Measurements from ENCODE around the gene FOXRED2.

- TF ChIP-seq CTCF (conservative IDR thresholded peaks at IDR 0.05; ENCODE audit: low read depth in 2 of 2) (no peak), REST (IDR thresholded peaks at IDR 0.05; ENCODE audit: unreplicated experiment) (no peak), EZH2phosphoT487 (IDR thresholded peaks at IDR 0.05; ENCODE audit: unreplicated experiment) (no peak), POLR2AphosphoS5 (IDR thresholded peaks at IDR 0.05; ENCODE audit: low read depth) (no peak), EZH2 (IDR thresholded peaks at IDR 0.05; ENCODE audit: low read depth, unreplicated experiment) (no peak), CREB1 (CRISPR knock-in tag; IDR thresholded peaks at IDR 0.05; ENCODE audit: low read depth) (no peak), JUNB (IDR thresholded peaks at IDR 0.05; ENCODE audit: unreplicated experiment) (no peak), ETS1 (IDR thresholded peaks at IDR 0.05) (no peak)
These were observed 63.6 kb downstream of the FOXRED2 start for GRCh38 chr22:36443198-36443770.

Measured in GM23338 (cell line).